Lower leg skin (tissue), 3 donors: ENCODE measurements around the gene CSMD2.

Experiments
- CTCF ChIP-seq, 3 donors: fragments of 450-650 bp; IDR thresholded peaks; one replicate each; pipeline ENCODE4 v1.5.1; 2016; ENCODE audit warnings: antibody characterized with exemption in 3 of 3, mild to moderate bottlenecking in 3 of 3, moderate library complexity in 2 of 3
- POLR2A ChIP-seq, 2 donors: fragments of 450-650 bp; IDR thresholded peaks; one replicate each; pipeline ENCODE4 v1.6.1; 2016 to 2017; ENCODE audit warnings: antibody characterized with exemption in 2 of 2, mild to moderate bottlenecking in 1 of 2, moderate library complexity in 1 of 2

- TF ChIP-seq CTCF (IDR thresholded peaks at IDR 0.05) (no peak), POLR2A (IDR thresholded peaks at IDR 0.05) (no peak)
Observed at GRCh38 chr1:34007760-34008159, 157.3 kb downstream of the CSMD2 start.
